Activated T-cell treated with anti-CD3 and anti-CD28 coated beads, Interleukin-2, amount 50 U/mL, for 72 hours (primary cell): ENCODE measurements around the gene CFAP92. TPM values are rescaled to one million over a fixed set of nuclear protein-coding genes. Genes with fewer than 3 reads are reported as not detected.
"Not testable (repeated sequence)": the region's sequence is repeated elsewhere in the genome, so short reads cannot be mapped to it uniquely, and the experiment has no call there.

ENCODE experiments used
- ATAC-seq, 2 donors: fragments of 150-1000 bp; cut with Tn5 transposase; replicated peaks in 1 of 2; 2 replicates each; pipeline ENCODE4 v1.10.0; 2021; ENCODE audit warnings: moderate library complexity in 2 of 2, mild to moderate bottlenecking in 1 of 2
- DNase-seq, 2 donors: peaks; one replicate each; pipeline ENCODE4 v3.0.0; 2021 to 2022; ENCODE audit warnings: mixed read lengths in 1 of 2
- H3K27ac Mint-ChIP-seq: one replicate; pipeline ENCODE4 v1.8.0; 2022; ENCODE audit warnings: mild to moderate bottlenecking, moderate library complexity, mixed read lengths
- H3K27me3 Mint-ChIP-seq: one replicate; pipeline ENCODE4 v1.8.0; 2022; ENCODE audit warnings: low read depth, mixed read lengths
- H3K36me3 Mint-ChIP-seq, 2 donors: one replicate each; pipeline ENCODE4 v1.8.0; 2022; ENCODE audit warnings: mixed read lengths in 2 of 2, mild to moderate bottlenecking in 1 of 2; ENCODE audit not compliant: insufficient read depth in 2 of 2
- H3K4me1 Mint-ChIP-seq: one replicate; pipeline ENCODE4 v1.8.0; 2022; ENCODE audit warnings: low read depth, mixed read lengths
- H3K4me3 Mint-ChIP-seq, 2 donors: one replicate each; pipeline ENCODE4 v1.8.0; 2022; ENCODE audit warnings: mild to moderate bottlenecking in 2 of 2, mixed read lengths in 2 of 2, moderate library complexity in 2 of 2
- H3K9me3 Mint-ChIP-seq, 2 donors: one replicate each; pipeline ENCODE4 v1.8.0; 2022; ENCODE audit warnings: mixed read lengths in 2 of 2
- total RNA-seq, 2 donors: library from RNA; stranded (reverse); gene quantifications; one replicate each; pipeline ENCODE4 v1.2.3, GENCODE V29; 2022

CFAP92 gene
- total RNA-seq, 2 donors from 2014 or later = 1.1 TPM

DNA sequence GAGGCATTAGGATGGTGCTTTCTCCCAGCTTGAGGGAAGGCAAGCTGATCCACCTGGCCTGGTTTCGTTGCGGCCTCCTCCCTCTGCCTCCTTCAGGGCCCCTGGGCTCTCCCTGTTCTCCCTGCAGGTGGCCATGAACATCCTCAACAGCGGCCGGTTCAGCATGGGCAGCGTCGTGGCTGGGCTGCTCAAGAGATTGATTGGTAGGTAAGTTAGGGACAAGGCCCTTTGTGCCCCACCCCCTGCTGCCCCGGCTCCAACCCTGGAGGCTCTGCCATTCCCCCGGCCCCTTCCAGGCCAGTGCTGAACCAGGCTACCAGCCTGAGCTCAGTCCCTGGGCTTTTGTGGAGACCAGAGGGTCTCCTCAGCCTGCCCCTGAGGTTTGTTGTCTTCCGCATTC, 91.5 kb downstream of the CFAP92 start:
- H3K27ac Mint-ChIP-seq = no peak overlapping the region

DNA sequence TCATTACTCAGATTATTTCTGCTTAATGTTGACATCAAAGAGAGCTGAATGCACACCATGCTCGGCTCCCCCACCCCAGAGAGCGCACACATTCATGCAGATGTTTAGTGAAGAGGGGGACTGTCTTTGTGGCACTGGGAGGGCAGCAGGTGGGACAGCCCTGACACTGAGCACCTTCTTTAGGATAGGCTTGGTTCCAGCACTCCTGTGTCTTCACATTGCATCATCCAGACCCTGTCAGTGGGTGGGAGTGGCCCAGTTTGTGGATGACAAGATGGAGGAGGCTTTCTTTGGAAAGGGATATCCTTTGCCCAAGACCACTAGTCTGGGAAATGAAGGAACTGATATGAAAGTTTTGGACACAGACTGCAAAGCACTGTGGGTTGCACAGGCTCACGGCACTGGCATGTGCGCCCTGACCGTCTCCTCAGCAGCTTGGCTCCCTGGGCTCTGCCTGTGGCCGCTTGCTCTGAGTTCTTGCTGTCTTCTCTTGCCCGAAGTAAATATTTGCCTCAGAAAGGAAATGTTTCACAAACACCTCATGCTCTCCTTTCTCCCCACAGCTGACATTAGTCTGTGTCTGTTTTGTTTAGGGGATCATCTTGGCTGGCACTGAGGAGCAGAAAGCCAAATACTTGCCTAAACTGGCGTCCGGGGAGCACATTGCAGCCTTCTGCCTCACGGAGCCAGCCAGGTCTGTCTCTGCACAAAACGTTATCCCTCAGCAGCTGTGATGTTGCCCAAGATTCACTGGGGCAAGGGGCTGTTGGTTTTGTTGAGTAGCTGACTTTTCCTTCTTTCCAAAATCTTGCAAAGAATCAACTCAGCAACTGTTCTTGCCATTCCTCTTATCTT, 97.8 kb downstream of the CFAP92 start:
- Mint-ChIP-seq H3K4me1 (no peaks in the 10 kb centered on the region), H3K27ac (peak overlapping the region; percentile 71), H3K9me3 (no peaks in the 10 kb centered on the region), H3K36me3 (peaks cover 6 to 15% of the 10 kb centered on the region in 2 donors), H3K4me3 (no peak overlapping the region), H3K27me3 (no peaks in the 10 kb centered on the region)
- DNase-seq (no peak), ATAC-seq (peak in 1 of 2 donors; percentile 38)

More for the DNA sequence above, 91.5 kb downstream of the CFAP92 start:
- DNase-seq (no peak), ATAC-seq (no peak)
- no peaks in the 10 kb centered on the region for H3K9me3 Mint-ChIP-seq
- H3K4me3 Mint-ChIP-seq = no peak overlapping the region
- no peaks in the 10 kb centered on the region for H3K27me3 Mint-ChIP-seq
- H3K36me3 Mint-ChIP-seq = peaks cover 6 to 24% of the 10 kb centered on the region in 2 donors
- H3K4me1 Mint-ChIP-seq = no peaks in the 10 kb centered on the region

DNA sequence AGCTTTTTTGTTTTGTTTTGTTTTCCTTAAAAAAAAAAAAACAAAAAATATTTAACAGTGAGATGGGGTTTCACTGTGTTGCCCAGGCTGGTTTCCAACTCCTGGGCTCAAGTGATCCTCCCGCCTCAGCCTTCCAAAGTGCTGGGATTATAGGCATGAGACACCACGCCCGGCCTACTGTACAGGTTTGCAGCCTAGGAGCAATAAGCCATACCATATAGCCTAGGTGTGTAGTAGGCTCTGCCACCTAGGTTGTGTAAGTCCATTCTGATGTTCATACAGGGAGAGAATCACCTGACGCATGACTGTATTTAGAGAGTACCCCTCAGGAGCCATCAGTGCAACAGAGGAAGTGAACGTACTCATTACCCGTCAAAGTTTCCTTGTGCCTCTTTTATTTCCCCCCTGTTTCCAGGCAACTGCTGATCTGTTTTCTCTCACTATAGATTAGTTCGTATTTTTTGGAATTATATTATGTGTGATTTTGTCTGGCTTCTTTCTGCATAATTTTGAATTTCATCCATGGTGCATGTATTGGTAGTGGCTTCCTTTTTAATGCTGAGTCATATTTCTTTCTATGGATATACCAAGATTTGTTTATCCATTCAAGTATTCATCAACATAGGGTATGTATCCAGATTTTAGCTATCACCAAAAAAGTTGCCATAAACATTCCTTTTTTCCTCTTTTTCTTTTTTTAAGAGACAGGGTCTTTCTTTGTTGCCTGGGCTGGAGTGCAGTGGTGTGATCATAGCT, 104.6 kb downstream of the CFAP92 start:
- Mint-ChIP-seq H3K27me3 (no peaks in the 10 kb centered on the region), H3K4me1 (peaks cover 5% of the 10 kb centered on the region), H3K4me3 (no peak overlapping the region), H3K36me3 (peaks cover 0 to 7% of the 10 kb centered on the region in 2 donors), H3K9me3 (no peaks in the 10 kb centered on the region), H3K27ac (peak overlapping the region; percentile 48)
- DNase-seq (no peak), ATAC-seq (no peak)

DNA sequence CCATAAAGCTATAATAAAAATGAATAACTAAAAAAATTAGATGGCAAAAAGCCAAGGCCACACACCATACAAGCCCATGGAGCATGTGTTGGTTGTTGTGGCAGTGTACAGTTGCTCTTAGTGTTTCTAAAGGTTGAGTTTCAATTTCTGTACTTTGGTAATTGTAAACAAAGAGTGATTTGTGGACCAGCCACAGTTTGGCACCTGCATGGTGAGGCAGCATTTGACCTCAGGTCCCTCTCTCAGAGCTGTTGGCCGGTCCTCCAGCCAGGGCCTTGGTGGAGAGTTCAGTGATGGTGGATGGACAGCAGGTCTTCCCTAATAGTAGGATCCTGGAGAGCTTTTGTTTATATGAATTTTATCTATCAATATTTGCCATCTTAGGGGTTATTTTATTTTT, 108.9 kb downstream of the CFAP92 start:
- Mint-ChIP-seq H3K36me3 (peaks cover 3 to 10% of the 10 kb centered on the region in 2 donors), H3K27me3 (no peaks in the 10 kb centered on the region), H3K9me3 (no peaks in the 10 kb centered on the region), H3K4me3 (no peak overlapping the region), H3K27ac (peak overlapping the region; percentile 39), H3K4me1 (peaks cover 41% of the 10 kb centered on the region)
- ATAC-seq = no peak
- no peak for DNase-seq

DNA sequence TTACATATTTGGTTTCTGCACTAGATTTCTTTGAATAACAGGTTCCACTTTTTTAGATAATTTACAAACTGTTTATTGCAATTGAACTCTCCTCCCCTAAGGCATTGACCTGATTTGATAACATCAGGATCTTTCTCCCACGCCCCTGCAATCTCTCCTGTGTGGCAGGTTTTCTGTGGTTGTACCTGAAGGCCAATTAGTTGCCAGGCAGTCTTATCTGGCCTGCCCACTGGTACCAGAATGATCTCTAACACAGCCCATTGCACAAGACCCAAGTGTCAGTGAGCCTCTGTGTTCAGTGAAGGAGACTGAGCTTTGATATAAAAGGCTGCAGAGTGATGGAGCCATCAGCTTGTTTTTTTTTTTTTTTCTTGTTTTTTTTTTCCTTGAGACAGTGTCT, 111.2 kb downstream of the CFAP92 start:
- peak overlapping the region; percentile 7 for H3K4me3 Mint-ChIP-seq
- no peaks in the 10 kb centered on the region for H3K27me3 Mint-ChIP-seq
- no peak for ATAC-seq
- peaks cover 6 to 8% of the 10 kb centered on the region in 2 donors for H3K36me3 Mint-ChIP-seq
- DNase-seq = no peak
- H3K4me1 Mint-ChIP-seq = peaks cover 55% of the 10 kb centered on the region
- H3K9me3 Mint-ChIP-seq = no peaks in the 10 kb centered on the region
- no peak overlapping the region for H3K27ac Mint-ChIP-seq

DNA sequence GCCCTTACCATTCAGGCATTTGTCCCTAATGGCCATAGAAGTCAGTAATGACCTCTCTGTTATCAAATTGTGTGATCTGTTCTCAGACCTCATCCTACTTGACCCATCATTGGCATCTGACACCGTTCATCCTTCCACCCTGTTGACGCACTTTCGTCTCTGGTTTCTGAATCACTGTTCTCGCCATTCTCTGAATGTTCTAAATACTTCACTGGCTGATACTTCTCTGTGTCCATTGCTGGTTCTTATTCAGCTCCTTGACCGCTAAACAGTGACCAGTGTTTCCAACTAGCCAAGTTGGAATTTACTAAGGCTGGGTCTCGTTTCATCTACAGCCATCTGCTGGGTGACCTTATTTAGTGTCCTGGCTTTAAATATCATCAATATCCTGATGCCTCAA, 112.3 kb downstream of the CFAP92 start:
- ATAC-seq = no peak
- Mint-ChIP-seq H3K9me3 (no peaks in the 10 kb centered on the region), H3K36me3 (peaks cover 6 to 9% of the 10 kb centered on the region in 2 donors), H3K27me3 (no peaks in the 10 kb centered on the region), H3K4me3 (peak overlapping the region; percentile 28 to 87), H3K27ac (peak overlapping the region; percentile 48), H3K4me1 (peaks cover 62% of the 10 kb centered on the region)
- DNase-seq = no peak

DNA sequence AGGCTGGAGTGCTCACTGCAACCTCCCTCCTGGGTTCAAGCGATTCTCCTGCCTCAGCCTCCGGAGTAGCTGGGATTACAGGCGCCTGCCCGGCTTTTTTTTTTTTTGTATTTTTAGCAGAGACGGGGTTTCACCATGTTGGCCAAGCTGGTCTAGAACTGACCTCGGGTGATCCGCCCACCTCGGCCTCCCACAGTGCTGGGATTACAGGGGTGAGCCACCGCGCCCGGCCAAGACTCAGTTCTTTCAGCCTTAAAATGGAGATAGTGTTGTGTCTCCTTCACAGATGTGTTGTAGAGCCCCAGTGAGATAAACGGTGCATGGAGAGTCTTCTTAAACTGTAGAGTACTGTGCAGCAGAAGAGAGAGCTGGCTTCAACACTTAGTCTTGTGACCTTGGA, 113.4 kb downstream of the CFAP92 start:
- Mint-ChIP-seq H3K4me1 (peaks cover 70% of the 10 kb centered on the region), H3K4me3 (peak overlapping the region; percentile 87 to 98), H3K27ac (peak overlapping the region; percentile 99)
- ATAC-seq, H3K9me3 Mint-ChIP-seq, DNase-seq, H3K27me3 Mint-ChIP-seq, H3K36me3 Mint-ChIP-seq: not testable (repeated sequence)

DNA sequence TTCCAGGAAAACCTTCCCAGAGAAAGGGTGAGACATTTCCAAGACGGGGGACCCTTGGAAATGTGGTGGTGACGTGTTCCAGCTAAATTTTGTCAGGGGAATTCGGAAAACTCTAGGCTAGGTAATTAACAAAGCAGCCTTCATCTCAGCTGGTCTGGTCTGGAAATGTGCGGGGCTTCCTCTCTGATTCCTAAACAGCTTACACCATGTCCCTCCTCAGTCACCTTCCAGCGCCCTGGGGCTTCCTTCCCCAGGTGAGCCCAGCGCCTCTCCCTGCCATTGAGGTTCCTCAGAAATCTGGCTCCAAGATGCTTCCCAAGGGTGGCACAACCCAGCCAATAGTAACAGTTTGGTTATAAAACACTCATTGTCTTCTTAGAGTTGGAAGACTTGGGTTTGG, 113.9 kb downstream of the CFAP92 start:
- Mint-ChIP-seq H3K36me3 (peaks cover 6 to 8% of the 10 kb centered on the region in 2 donors), H3K4me1 (peaks cover 68% of the 10 kb centered on the region), H3K27me3 (no peaks in the 10 kb centered on the region), H3K9me3 (no peaks in the 10 kb centered on the region), H3K27ac (peak overlapping the region; percentile 99), H3K4me3 (peak overlapping the region; percentile 87 to 98)
- peak in 1 of 2 donors; percentile 6 for DNase-seq
- ATAC-seq = no peak

DNA sequence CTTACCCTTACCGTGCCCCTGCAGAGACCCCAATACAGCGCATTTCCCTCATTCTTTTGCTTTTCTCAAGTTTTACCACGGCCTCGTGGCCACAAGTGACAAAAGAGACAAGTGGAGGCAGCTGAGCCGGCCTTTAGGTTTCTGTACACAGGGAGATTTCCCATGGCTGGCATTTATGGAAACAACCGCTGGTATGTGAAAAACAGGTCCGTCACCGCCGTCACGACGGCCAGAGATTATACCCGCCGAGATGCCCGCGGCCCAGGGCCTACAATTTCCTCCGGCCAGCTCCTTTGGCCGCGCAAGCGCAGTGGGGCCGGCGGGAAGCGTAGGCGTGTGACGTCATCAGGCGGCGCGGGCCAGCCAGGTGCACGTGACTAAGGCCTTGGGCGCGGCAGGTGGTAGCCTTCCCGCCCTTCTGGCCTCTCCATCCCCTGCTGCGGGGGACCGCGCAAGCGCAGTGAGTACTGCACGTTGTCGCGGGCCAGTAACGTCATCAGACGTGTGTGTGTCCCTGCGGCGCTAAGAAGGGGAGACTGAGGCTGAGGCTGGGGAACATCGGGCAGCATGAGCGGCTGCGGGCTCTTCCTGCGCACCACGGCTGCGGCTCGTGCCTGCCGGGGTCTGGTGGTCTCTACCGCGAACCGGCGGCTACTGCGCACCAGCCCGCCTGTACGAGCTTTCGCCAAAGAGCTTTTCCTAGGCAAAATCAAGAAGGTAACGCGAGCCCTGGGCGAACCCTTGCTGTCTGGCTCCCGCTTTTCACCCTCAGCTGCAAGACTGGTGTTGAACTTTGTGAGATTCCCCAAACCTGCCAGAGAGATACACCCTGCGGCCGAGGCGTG, 114.5 kb downstream of the CFAP92 start, which contains the start of gene ACAD9:
ACAD9 (plus strand) TSS at position 496 of the 845 bp plus-strand sequence; CDS start at position 568, 72 bp downstream.
- peak within 1 kb of the TSS; percentile 87 to 98 for H3K4me3 Mint-ChIP-seq
- peak within 1 kb of the TSS; percentile 99 for H3K27ac Mint-ChIP-seq
- peak; percentile 96 for ATAC-seq
- peaks cover 6% of the 10 kb centered on the region in 2 donors for H3K36me3 Mint-ChIP-seq
- peak; percentile 98 to 99 for DNase-seq
- peaks cover 4% of the 10 kb centered on the region for H3K27me3 Mint-ChIP-seq
- peaks cover 70% of the 10 kb centered on the region for H3K4me1 Mint-ChIP-seq
- H3K9me3 Mint-ChIP-seq = no peaks in the 10 kb centered on the region

DNA sequence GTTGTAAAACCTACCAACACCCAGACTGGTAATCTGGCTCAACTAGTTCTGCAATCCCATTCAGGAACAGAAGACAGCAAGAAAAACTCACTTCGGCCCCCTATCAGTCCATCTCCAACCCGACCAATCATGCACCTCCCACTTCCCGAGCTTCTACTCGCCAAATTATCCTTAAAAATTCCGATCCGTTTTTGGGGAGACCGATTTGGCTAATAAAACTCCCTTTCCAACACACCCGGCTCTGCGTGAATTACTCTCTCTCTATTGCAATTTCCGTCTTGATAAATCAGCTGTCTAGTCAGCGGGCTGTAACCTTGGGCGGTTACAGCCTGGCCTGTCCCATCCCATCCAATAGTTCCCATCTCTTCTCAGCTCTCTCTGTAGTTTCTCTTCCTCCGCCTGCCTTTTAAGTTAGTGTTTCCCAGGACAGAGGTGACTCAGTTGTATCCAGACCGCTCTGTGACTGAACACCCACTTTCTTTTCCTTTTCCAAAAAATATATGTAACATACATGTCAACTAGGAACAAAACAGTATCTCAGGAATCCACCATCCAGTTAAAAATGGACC, 115.2 kb downstream of the CFAP92 start:
- ATAC-seq = peak; percentile 35 to 42
- Mint-ChIP-seq H3K36me3 (peaks cover 2 to 6% of the 10 kb centered on the region in 2 donors), H3K4me3 (peak overlapping the region; percentile 87 to 98), H3K9me3 (no peaks in the 10 kb centered on the region), H3K27me3 (peaks cover 7% of the 10 kb centered on the region), H3K4me1 (peaks cover 67% of the 10 kb centered on the region), H3K27ac (peak overlapping the region; percentile 99)
- peak; percentile 15 to 16 for DNase-seq

DNA sequence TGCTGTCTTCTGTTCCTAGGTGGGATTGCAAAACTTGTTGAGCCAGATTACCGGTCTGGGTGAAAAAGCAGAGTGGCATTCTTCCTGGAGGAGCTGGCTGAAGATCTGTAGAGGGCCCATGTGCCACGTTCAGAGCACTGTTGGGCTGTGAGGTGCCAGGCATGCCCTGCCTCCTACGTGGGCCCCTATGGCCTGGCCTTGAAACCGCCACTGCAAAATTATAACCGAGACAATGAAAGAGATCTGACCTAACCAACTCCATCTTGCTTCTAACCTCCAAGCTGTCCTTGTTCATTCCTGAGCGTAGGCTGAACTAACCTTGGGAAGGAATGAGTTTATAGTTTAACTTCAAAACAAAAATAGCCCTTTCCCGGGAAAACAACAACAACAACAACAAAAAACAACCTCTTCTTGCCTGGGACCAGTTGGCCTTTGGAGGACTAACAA, 115.8 kb downstream of the CFAP92 start:
- H3K9me3 Mint-ChIP-seq = no peaks in the 10 kb centered on the region
- H3K4me1 Mint-ChIP-seq = peaks cover 66% of the 10 kb centered on the region
- H3K27me3 Mint-ChIP-seq = peaks cover 7% of the 10 kb centered on the region
- H3K27ac Mint-ChIP-seq = peak overlapping the region; percentile 99
- H3K36me3 Mint-ChIP-seq = peaks cover 2 to 6% of the 10 kb centered on the region in 2 donors
- DNase-seq (no peak), ATAC-seq (no peak)
- peak overlapping the region; percentile 87 to 98 for H3K4me3 Mint-ChIP-seq

DNA sequence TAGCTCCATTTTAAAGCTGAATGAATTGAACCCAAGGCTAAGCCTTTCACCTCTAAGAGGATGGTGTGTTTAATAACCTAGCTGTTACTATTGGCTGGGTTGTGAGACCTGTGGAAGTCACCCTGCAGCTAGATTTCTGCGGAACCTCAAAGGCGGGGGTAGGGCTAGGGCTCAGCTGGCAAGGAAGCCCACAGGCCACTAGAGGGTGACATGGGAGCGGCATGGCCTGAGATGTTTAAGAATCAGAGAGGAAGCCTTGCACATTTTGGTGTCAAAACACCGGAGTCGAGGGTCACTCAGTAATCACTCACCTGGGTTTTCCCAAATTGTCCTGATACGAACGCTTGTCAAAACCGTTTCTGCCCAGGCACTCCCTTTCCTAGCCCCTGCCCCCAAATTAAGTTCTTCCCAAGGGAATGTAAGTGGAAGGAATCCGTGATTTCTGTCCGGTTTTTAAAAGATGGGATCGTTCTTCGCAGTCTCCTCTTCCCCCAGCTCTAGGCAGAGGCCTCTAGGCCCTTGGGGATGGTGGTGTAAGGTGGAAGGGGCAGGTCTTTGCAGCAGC, 118.2 kb downstream of the CFAP92 start:
- Mint-ChIP-seq H3K4me1 (peaks cover 43% of the 10 kb centered on the region), H3K27me3 (peaks cover 7% of the 10 kb centered on the region), H3K36me3 (peaks cover 2 to 3% of the 10 kb centered on the region in 2 donors), H3K9me3 (no peaks in the 10 kb centered on the region), H3K27ac (no peak overlapping the region), H3K4me3 (peak overlapping the region in 1 of 2 donors; percentile 36)
- DNase-seq (peak; percentile 73 to 78), ATAC-seq (peak; percentile 54 to 59)
